Peyer's patch (tissue), 4 donors: Measurements from ENCODE around the gene SLC44A2.

ENCODE experiments used
- CTCF ChIP-seq, 6 experiments: fragments of 450-650 bp in 4 of 6; fragments of 200-600 bp in 2 of 6; sonication (generic) in 1 of 6; IDR thresholded peaks; one replicate each; pipeline ENCODE4 v1.5.1; 2017 to 2019; ENCODE audit warnings: antibody characterized with exemption in 6 of 6, mild to moderate bottlenecking in 3 of 6, moderate library complexity in 1 of 6
- POLR2A ChIP-seq, 2 donors: fragments of 450-650 bp; IDR thresholded peaks; one replicate each; pipeline ENCODE4 v1.5.1; 2017; ENCODE audit warnings: antibody characterized with exemption in 2 of 2, mild to moderate bottlenecking in 2 of 2, moderate library complexity in 2 of 2

- TF ChIP-seq POLR2A (IDR thresholded peaks at IDR 0.05) (no peak), CTCF (IDR thresholded peaks at IDR 0.05) (no peak)
Measured at GRCh38 chr19:10587839-10588150, 37.6 kb upstream of the SLC44A2 start.
